Epithelial cell of prostate (primary cell): ENCODE measurements around the gene RPS15.

Experiments
- DNase-seq: peaks from one replicate; pipeline ENCODE4 v3.0.0-alpha.2; 2011; ENCODE audit warnings: low read depth, low spot score
- H3K27ac ChIP-seq: fragments of 450-650 bp; 2 replicates; pipeline ENCODE4 v1.5.1; 2017; ENCODE audit warnings: mild to moderate bottlenecking

Gene RPS15

DNA sequence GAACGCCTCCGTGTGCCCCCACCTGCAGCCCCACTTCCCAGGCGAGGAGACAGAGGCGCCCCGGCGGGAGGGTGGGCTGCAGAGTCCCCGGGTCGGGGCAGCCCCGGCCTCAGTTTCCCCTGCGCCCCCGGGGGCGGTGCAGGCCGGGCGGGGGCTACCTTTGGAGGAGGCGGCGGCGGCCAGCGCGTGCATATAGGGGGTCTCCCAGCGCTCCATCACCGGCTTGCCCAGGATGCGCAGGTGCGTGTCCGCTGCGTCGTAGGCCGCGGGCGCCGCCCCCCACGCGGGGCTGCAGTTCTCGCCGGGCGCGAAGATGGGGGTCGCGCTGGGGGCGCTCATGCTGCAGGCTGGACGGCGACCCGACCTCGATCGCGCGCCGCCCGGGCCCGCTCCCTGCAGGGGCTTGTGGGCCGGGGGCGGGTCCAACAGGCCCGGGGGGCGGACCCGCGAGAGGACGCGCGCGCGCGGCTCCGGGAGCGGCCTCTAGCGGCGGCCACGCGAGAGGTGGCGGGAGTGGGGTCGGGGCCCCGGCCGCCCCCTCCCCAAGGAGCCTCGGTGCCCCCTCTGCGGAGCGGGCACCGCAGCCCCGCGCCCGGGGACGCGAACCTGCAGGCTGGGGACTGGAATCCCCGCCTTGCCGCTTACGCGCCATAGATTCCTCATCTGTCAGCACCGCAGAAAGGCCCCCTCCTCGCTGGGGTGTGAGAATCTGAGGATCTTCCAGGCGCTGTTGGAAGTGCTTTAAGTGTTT, 36.9 kb upstream of the RPS15 start, which contains the start of gene GAMT:
GAMT (minus strand) TSS at position 405 of the 751 bp plus-strand sequence; CDS start at position 339, 66 bp downstream.
- no peak for DNase-seq
- no peak within 1 kb of the TSS for H3K27ac ChIP-seq

DNA sequence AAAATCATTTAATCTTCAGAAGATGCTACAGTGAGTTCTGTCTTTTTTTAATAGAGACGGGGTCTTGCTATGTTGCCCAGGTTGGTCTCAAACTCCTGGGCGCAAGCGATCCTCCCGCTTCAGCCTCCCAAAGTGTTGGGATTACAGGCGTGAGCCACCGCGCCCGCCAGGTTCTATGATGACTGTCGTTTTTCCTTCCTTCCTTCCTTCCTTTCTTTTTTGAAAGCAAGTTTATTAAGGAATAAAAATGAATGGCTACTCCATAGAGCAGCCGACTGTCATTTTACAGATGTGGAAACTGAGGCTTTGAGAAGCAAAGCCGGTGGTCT, 36.3 kb upstream of the RPS15 start:
- no peak for DNase-seq
- H3K27ac ChIP-seq, result no peak overlapping the region

DNA sequence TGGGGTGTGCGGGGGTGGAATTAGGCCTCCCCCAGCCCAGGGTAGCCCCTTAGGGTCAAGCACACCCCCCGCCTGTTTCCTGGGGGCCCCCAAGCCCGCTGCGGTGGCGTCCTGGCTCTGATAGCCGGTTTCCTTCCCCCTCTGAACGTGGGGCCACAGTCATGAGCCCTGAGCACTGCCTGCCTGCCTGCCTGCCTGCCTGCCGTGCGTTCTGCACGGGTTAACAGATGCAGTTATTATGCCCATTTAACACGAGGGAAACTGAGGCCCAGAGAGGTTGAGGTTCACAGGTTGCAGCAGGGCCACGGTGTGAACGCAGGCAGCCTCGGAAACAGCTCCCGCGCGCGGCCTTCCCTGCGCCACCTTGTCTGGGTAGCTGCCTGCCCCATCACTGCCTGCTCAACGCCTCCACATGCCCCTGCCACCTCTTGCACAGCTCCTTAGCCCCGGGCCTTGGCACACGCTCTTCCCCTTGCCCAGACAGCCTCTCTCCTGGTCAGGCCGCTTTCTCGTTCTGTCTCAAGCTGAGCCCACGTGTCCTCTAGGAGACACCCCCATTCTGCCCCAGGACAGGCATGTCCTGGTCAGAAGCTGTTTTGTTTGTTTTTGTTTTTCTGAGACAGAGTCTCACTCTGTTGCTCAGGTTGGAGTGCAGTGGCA, 35.7 kb upstream of the RPS15 start:
- no peak for DNase-seq
- H3K27ac ChIP-seq, result peak overlapping the region; percentile 49

DNA sequence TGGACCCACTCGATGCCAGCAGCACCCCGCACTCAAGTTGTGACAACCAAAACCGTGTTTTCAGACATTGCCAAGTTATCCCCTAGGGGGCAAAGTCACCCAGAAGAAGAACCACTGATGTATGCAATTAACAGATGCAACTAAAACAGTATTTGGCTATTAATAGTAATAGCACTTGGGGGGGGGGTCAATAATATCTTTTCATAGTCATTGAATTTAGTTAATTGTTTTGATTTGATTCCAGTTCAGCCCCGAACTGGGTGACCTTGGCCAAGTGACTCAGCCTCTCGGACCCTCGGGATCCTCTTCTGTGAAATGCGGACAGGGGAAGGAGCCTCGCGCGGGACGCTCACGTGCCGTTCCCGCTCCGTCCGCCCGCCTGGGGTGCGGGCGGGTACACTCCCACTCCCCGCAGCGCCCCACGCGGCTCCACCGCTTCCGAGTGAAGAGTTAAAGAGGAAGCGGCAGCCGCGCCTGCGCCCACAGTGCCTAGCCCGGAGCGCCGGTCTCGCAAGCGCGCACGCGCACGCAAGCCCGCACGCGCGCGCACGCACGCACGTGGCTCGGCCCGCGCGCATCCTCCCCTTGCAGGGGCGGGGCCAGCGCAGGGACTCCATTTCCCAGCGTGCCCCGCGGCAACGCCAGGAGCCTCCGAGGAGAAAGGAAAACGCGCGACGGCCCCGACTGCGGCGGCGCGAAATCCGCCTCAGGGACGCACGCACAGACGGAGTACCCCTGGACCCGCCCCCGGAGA, 31.2 kb upstream of the RPS15 start:
- DNase-seq, result peak; percentile 92
- peak overlapping the region; percentile 81 for H3K27ac ChIP-seq

DNA sequence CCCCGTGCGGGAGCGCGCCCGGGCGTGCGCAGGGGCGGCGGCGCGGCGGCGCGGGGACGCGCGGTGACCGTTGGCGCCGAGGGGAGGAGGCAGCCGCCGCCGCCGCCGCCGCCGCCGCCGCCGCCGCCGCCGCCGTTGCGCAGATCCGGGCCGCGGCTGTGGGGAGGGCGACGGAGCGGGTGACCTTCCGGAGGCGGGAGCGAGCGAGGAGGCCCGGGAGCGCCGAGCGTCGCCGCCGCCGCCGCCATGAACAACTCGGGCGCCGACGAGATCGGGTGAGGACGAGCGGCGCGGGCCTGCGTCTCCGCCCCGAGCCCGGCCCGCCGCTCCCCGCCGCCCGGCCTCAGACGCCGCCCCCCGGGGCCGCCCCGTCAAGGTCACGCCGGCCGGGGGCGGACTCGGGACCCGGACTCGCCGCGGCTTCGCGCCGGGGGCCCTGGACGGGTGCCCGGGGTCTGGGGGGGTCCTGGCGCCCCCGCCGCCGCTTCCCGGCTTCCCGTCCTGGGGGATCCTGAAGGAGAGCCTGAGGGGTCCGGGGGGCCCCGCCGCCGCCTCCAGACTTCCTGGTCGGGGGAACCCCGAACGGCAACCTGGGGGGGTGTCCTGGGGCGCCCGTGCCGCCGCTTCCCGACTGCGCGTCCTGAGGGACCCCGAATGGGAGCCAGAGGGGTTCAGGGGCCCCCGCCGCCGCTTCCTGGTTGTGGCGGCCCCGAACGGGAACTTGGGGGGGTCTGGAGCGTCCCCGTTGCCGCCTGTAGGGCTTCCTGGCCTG, 30.5 kb upstream of the RPS15 start, which contains the start of gene DAZAP1:
DAZAP1 (plus strand) TSS at position 59 of the 772 bp plus-strand sequence; CDS start at position 247, 188 bp downstream.
- DNase-seq, result no peak
- H3K27ac ChIP-seq, result peak within 1 kb of the TSS; percentile 81

DNA sequence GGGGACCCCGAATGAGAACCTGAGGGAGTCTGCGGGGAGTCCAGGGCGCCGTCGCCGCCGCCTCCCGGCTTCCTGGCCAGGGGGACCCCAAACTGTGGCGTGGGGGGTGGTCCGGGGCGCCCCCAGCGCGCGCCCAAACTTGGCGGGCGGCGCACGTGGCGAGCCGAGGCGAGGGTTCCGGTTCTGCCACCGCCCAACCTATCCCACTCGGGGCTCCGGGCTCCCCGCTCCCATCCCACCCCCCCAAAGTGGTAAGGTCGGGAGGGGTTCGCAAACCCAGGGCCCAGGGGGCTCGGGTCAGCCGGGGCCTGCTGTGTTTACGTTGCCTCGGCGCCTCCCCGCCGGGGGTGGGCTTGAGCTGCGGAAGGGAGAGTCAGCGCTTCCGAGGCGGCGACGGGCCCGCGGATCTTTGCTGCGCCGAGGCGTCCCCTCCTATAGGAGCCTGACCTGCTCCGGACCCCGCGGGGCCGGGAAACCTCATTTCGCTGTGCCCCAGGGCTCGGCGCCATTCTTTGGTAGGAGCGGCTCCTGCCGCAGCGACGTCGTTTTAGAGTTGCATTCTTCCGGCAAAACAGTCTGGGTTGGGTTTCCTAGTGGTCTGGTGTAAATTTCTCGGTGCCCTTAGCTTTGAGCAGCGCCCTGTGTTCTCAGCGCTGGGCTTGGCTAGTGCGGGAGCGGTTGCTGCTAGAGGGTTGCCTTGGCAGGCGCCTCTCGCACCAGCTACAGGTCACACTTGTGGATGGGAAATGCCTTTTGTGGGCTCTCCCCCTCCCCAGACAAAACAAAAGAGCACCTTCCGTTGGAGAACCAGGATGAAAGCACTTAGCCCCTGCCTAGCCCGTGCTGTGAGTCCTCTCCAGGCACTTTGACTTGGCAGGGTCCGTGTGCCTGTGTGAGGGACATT, 29.6 kb upstream of the RPS15 start:
- peak overlapping the region; percentile 81 for H3K27ac ChIP-seq
- no peak for DNase-seq

DNA sequence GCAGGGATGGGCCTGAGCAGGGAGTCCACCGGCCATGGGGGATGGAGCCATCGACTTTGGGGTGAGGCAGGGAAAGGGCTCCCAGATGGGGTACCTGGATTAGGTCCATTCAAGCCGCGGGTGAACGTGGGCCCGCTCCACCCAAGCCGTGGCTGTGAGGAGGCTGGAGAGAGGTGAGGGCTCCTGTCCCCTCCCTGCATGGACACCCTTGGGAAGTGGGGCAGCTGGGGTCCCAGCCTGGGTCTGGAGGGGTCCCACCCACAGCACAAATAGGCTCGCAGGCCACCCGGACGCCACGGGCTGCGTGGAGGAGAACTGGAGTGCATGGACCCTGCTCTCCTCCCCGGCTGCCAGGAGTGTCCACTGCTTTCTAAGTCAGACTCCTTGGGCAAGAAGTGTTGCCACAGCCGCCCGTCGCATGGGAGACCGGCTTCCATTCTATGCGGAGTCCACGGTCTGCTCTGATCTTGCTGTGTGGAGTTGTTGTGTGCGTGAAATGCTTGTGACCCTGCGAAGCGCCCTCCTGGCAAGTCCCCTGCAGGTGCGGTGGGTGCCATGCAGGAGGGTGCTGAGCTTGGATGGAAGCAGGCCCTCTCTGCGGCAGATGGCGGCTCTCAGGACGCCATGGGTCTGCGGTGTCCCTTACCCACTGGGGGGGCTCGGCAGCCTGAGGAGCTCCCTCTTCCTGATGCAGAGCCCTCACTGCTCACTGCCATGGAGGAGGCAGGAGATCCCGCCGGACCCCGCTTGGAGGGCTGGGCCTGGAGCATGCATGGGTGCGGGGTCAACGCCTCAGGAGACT, 28.8 kb upstream of the RPS15 start:
- DNase-seq, result no peak
- H3K27ac ChIP-seq, result peak overlapping the region; percentile 81

DNA sequence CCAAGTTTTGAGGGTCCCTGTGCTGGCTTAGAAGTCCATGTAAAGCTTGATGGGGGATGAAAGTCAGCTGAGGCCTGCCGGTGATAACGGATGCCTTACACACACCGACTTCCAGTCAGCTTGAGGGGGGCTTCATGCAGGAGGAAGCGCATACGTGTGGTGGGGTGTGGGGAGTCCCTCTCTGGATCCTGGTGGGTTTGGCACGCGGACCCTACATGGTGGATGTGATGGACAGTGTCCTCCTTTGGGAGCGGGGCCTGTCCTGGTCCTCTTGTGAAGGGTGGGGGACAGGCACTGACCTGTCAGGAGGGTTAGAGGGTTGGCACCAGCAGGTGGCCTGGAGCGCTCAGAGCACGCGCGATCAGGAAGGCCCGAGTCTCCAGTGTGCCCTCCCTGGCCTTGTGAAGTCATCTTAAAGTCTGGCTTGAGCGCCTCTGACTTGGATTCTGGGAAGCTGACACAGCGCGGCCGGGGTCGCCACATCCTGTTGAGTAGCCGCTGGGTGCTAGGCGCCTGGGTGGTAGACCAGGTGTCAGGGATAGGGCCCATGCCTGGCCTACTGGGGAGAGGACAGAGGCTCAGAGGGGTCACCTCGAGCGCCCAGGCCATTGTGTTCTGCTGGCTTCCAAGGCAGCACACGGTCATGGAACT, 27.9 kb upstream of the RPS15 start:
- DNase-seq, result no peak
- H3K27ac ChIP-seq, result peak overlapping the region; percentile 15

DNA sequence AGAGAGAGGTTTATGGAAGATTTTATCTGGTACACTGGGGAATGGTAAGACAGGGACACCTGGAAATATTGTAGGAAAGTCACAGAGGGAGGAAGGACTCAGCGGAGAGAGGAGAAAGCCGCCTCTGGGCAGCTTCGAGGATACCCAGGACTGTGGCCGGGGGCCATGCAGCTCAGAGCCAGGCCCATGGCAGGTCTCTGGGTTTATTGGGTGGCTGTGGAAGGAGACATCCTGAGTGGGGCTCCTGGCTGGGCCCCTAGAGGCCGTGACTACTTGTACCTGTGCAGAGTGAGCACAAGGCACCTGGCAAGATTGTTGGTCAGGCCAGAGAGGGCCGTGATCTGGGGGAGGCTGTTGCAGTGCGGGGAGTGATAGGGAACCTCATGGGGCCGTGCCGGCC, 27.4 kb upstream of the RPS15 start:
- H3K27ac ChIP-seq, result peak overlapping the region; percentile 15
- no peak for DNase-seq

DNA sequence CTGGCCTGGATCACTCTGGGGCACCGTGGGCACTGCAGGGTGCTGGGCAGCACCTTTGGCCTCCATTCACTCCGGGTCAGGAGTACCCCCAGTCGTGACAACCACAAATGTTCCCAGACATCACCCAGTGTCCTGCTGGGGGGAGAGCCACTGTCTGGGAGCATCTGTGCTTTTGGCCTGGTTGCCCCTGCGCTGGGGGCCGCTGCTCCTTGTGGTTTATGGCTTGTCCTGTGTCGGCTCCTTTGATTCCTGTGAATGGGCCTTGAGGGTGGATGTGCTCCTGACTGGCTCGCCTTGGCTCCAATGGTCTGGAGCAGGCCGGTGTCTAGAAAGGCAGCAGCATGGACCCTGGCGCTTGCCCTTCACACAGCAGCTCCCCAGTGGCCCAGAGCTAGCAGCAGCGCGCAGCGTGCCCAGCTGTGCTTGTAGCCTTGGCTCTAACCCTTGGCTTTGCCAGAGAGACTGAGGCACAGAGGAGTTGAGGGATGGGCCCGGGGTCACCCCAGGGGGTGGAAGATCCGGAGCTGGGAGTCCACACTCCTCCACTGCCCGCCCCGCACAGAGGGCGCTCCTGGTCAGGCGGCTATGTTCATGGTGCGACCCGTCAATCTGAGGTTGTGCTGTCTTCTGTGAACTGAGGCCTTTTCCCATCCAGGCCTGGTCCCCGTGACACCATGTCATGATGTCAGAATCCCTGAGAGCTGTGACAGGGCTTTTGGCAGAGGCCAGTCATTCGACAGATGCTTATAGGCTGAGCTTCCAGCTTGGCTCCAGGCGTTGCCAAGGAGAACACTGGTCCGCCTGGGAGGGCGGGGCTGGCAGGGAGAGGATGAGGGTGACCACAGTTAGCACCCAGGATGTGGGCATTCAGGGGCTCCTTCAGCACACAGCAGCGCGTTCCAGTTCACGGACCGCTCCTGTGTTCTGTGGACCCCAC, 26.7 kb upstream of the RPS15 start:
- no peak overlapping the region for H3K27ac ChIP-seq
- no peak for DNase-seq

DNA sequence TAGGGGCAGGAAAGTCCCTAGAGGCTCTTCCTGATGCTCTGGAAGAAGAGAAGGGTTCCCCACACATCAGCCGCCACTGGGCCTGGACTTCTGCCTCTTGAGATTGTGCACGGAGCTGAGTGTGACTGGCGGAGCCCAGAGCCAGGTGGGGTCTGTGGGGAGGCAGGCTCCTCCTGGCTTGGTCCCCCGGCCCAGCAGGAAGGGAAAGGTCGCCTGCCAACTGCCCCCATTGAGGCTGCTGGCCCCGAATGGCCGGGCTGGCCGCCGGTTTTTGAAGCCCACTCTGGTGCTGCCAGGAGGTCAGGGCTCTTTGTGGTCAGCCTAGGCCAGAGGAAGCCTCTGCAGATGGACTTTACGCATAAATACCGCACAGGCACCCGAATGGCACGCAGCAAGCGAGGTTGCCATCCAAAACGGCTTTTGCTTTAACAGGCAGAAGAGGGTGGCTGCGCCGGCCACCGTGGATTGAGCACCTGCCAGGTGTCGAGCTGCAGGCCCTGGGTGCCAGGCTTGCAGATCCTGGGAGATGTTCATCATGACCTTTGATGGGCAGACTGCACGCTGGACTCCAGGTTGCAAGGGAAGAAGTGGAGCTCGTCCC, 25.8 kb upstream of the RPS15 start:
- no peak for DNase-seq
- no peak overlapping the region for H3K27ac ChIP-seq

DNA sequence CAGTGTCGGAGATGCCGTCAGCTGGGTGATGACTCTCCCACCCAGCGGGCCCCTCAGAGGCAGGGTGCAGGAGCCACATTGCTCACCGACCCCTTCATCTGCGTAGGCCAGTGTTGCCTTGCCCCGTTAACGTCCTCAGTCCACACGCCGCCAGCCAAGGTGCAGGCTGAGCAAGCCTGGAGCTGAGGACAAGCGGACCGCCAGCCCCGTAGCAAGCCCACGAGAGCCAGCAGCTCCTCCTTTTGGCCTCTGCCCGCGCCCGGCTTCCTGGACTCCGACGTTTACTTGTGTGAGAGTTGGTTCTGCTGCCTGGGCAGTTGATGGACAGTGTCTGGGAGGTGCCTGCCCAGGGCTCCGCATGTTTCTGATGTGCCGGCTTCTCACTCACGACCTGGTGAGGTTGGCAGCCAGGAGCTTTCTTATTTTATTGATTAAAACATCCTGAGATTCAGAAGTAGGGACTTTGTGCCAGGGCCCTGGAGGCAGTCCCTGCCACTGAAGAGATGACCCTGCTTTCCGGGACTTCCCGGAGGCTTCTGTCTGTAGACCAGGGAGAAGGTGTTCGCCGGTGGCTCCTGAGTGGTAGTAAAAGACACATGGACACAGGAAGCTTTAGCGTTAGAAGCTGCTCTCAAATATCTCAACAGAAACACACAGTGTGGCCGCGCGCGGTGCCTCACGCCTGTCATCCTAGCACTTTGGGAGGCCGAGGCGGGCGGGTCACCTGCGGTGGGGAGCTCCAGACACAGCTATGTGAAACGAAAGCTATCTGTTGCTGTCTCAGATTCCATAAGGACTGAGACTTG, 25.0 kb upstream of the RPS15 start:
- DNase-seq, result no peak
- peak overlapping the region; percentile 87 for H3K27ac ChIP-seq

DNA sequence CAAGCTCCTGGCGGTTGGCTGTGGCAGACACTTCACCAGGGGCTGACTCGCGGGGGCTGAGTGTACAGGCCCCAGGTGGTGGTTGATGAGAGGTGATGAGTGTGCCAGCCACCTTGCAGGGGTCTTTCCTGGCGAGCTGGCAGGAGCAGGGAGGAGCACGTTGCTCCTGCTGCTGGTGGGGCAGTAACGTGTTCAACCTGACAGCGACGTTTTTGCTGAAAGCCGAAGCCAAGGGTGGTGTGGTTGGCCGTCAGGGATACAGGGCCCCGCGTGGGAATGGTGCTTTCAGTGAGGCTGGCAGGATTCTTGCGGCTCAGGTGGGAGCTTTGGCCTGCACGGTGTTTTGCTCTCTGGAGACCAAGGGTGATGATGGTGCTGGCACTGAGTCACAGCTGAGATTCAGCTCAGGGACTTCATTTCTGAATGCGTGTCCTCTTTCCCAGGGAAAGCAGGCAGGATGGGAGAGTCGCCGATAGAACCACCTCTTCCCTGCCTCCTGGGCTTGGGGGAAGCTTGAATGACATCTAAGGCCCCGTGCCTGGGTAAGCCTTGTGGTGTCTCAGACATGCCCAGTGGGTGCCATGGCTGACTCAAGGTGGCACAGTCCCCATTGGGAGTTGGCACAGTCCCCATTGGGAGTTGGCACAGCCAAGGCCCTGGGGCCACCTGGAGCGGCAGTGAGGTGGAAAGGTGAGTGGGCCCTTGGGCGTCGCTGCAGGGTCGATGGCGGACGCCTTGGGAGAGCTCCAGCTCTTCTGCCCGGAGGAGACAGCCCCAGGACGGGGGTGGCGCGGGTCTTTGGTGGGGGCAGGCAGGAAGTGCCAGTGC, 22.0 kb upstream of the RPS15 start:
- DNase-seq, result no peak
- peak overlapping the region; percentile 87 for H3K27ac ChIP-seq

DNA sequence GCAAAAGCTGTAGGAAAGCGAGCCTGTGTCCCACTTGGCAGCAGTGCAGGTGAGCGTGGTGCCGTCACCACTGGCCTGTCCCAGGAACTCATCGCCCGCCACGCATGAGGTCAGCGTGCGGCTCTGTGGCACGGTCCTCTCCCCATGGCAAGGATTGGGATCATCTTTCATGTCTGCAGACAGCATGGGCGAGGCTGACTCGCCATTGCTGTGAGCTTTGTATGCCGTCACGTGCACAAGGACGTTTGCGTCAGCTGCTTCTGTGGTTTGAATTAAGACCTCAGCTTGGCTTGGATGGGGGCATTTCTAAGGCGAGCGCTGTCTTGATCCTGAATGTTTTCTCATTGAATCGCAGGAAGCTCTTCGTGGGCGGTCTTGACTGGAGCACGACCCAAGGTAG, 21.1 kb upstream of the RPS15 start:
- peak overlapping the region; percentile 87 for H3K27ac ChIP-seq
- DNase-seq, result no peak
